ENCODE results near the gene UBE2H.

DNA sequence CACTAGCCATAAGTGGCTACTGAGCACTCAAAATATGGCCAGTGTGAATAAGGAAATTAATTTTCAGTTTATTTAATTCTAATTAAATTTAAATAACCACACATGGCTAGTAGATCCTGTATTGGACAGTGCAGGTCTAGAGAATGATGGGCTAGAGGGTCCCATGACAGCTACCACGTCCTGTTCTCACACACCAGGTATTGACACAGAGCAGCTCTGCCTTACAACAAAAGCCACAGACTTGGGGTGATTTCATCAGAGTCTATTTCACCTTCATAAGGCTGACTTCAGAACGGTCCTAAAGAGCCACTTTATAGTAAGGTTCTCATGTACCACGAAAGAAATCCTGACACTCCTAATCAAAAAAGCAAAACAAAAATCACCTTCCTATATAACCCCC is 111.3 kb downstream of the UBE2H start:
- TF ChIP-seq, protein P1, sequence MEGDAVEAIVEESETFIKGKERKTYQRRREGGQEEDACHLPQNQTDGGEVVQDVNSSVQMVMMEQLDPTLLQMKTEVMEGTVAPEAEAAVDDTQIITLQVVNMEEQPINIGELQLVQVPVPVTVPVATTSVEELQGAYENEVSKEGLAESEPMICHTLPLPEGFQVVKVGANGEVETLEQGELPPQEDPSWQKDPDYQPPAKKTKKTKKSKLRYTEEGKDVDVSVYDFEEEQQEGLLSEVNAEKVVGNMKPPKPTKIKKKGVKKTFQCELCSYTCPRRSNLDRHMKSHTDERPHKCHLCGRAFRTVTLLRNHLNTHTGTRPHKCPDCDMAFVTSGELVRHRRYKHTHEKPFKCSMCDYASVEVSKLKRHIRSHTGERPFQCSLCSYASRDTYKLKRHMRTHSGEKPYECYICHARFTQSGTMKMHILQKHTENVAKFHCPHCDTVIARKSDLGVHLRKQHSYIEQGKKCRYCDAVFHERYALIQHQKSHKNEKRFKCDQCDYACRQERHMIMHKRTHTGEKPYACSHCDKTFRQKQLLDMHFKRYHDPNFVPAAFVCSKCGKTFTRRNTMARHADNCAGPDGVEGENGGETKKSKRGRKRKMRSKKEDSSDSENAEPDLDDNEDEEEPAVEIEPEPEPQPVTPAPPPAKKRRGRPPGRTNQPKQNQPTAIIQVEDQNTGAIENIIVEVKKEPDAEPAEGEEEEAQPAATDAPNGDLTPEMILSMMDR (conservative IDR thresholded peaks at IDR 0.05; ENCODE audit: low read depth, low read length) = no peak
- no peak for TF ChIP-seq EZH2 (IDR thresholded peaks at IDR 0.05; ENCODE audit: borderline replicate concordance, low read depth, low read length, poor library complexity, severe bottlenecking)

Data from A673 (cell line).